ENCODE data around the gene PHYHD1.

The PHYHD1 gene

DNA sequence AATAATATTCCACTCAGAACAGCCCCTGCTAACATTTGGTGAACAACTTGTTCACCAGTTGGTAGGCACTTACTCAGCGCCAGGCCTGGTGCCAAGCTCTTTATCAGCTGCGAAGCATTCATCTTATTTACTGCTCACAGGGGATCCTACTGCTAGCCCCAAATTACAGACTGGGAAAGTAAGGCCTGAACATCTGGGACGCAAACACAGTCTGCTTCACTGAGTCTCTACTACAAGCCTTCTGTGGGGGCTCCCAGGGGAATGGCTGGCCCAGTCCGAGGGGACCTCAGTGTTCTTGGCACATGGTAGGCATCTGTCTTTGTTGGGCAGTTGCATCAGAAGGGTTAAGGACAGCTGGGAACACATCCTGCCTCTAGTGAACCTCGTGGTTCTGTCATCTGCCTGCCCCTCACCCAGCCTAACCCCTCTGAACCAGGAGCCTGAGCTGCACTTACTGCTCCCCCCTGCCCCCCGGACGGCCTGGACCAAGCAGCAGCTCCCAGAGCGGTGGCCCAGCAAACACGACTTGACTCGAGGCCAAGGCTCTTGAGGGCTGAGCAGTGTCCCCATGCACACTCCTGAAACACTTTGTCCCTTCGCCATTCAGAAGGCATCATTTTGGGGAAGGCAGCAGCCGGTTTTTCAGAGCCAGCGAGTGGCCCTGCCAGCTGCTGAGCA lies at the start of gene PHYHD1:
Gene PHYHD1, plus strand, starts transcription at position 602 of the 678 bp plus-strand sequence. CDS start 1,342 bp downstream, outside the sequence.
- DNase-seq: peak; percentile 49

DNA sequence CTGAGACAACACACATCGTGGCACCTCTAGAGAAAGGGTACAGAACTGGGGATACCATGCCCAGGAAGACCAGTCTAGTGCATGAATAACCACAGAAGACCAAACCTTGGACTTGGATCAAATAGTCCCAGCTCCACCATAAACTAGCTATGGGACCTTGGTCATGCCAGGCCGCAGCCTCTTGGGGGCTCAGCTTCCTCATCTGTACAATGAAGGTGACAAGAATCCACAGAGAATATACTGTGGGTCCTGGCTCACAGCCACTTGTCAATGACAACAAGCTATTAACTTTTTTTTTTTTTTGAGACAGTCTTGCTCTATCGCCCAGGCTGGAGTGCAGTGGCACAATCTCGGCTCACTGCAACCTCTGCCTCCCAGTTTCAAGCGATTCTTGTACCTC lies 42.9 kb upstream of the PHYHD1 start:
- DNase-seq: no peak

- DNase-seq: peak; percentile 98
Observed at GRCh38 chr9:128881884-128882676, 38.7 kb upstream of the PHYHD1 start, which contains the start of the genes KYAT1 and LRRC8A. Gene KYAT1 (minus strand): TSS chr9:128881950. CDS start chr9:128845405, 36,545 bp downstream. Gene LRRC8A (plus strand): TSS chr9:128882133. CDS start chr9:128907165, 25,032 bp downstream.

- no peak for DNase-seq
Observed at GRCh38 chr9:128882677-128883603, 37.8 kb upstream of the PHYHD1 start.

DNA sequence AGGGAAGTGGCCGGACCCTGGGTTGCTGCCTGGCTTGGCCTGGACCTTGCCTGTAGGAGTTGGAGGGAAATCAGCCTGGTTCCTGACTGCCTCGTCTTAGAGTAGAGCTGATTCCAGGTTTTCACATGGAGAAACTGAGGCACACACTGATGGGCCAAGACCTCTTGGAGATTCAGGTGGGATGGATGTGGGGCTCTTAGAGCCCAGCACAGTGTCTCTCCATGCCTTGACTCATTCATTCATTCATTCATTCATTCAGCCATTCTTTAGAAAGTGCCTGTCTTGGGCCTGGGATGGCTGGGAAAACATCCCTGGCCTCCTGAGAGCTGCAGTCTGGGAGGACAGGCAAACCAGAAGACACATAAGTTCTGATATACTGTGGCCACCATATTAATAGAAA lies 36.6 kb upstream of the PHYHD1 start:
- no peak for DNase-seq

- DNase-seq: no peak
Observed at GRCh38 chr9:128885376-128885775, 35.4 kb upstream of the PHYHD1 start.

GRCh38 chr9:128885798-128886197 lies 35.0 kb upstream of the PHYHD1 start:
- DNase-seq: no peak

DNA sequence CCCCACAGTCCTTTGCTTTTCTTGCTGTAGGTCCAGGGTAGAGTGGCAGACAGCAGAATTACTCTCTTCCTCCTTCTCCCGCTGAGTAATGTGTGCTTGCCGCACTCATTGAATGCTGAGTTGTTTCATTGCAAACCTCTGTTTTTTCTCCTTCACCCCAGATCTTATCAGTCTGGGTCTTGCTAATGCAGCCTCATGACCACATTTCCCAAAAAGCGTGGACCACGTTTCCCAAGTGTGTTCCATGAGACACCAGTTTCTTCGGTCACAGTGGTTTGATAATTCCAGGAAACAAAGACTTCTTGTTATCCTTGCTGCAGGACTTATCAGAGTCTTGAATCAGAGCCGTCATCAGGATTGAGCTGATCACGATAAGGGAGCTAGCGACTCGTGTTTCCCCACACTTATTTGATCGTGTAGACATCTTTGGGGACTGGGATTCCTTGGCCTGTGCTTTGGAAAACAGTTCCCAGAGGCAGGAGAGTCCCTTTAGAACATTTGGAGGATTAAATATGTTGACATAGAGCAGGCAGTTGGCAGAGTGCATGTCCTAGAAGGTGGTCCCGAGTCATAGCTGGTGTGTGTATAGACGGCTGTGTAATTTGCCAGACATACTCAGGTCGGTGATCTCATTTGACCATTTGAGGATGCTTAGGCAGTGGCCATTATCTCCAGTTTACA lies 34.4 kb upstream of the PHYHD1 start:
- DNase-seq: no peak

- DNase-seq: no peak
Observed at GRCh38 chr9:128887049-128887448, 33.7 kb upstream of the PHYHD1 start.

DNA sequence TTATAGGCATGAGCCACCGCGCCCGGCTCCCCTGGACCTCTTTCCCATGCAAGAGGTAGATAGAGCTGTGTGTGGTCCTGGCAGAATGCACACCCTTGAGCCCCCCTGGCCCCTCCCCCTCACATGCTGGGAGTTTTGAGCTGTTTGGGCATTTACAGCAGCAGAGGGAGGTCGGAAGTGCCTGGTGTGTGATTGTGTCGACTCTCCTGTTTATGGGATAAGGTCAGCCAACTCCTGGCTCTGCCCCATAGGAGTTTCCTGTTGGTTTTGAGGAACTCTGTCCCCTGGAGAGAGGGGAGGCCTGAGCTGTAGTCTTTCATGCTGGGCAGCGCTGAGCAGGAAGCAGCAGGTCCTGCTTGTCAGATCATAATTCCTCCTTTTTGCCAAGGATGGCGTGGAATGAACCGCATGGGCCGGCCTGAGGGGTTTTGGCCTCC lies 32.9 kb upstream of the PHYHD1 start:
- no peak for DNase-seq

GRCh38 chr9:128891321-128892220 lies 29.2 kb upstream of the PHYHD1 start:
- no peak for DNase-seq

- DNase-seq: no peak
Observed at GRCh38 chr9:128892221-128892921, 28.4 kb upstream of the PHYHD1 start.

- no peak for DNase-seq
Observed at GRCh38 chr9:128893354-128893753, 27.4 kb upstream of the PHYHD1 start.

DNA sequence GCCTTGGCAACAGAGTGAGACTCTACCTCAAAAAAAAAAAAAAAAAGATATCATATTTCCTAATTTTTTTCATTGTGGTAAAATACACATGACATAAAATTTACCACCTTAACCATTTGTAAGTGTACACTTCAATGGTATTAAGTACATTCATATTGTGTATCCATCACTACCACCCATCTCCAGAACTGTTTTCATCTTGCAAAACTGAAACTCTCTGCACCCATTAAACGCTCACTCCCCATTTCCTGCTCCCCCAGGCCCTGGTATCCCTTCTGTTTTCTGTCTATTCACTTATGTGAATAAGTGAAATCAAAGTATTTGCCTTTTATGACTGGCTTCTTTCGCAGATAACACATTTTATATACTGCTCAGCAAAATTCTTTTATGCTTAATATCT lies 26.0 kb upstream of the PHYHD1 start:
- no peak for DNase-seq

DNA sequence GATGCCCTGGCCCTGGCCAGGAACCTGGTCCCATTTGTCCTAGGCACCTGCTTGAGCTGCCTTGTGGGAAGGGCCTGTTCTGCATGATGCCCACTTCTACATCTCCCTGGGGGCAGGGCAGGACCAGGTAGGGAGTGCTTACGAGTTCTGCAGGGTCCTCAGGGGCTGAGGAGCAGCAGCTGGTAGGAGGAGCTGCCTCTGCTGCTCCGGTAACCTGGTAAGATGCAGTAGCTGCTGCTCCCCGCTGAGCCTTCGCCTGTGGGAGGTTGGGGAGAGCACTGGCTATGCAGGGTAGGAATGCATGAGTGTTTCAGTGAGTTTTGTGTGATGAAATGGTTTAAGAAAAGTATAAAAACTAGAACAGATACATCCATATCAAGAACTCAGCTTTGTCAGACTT lies 25.2 kb upstream of the PHYHD1 start:
- DNase-seq: no peak

GRCh38 chr9:128898382-128898781 lies 22.4 kb upstream of the PHYHD1 start:
- DNase-seq: no peak

DNA sequence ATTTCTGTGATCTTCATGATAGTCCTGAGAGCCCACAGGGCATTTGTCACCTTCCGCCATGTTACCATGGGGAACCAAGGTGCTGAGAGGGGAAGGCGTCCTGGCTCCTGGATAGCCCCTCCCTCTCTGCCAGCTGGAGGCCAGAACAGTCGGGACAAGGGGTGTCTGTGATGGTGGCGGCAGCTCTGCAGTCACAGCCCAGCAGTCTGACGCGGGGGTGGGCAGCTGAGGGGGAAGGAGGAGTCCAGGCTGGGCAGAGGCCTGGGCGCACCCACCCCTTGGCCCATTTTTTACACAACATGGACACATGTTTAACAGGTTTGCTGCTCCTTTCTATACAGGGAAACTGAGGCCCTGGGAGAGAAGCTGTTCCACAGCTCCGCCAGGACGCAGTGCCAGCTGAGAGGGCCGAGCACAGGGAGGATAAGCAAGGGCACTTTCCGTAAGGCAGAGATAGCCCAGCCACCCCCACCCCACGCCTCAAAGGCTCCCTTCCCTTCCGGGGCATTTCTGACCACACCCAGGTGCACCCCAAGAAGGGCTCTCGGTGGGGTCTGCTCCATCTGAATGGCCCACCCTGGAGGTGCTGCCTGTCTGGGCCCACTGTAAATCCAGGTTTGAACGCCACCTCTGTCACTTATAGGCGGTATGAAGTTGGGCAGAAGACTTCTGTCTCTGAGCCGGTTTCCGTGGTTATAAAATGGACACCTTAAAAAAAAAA lies 21.8 kb upstream of the PHYHD1 start:
- no peak for DNase-seq

GRCh38 chr9:128899566-128900322 lies 21.0 kb upstream of the PHYHD1 start:
- no peak for DNase-seq

DNA sequence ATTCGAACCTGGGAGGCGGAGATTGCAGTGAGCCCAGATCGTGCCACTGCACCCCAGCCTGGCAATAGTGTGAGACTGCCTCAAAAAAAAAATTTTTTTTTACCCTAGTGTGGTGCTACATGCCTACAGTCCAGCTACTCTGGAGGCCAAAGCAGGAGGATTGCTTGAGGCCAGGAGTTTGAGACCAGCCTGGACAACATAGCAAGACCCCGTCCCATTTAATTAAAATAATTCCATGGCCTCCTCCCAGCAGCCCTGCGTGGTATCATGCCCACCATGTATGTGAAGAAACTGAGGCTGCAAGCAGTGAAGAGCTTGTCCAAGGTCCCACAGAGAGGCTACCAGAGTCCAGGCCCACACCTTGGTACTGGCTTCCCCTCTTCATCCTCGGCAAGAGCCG lies 19.4 kb upstream of the PHYHD1 start:
- DNase-seq: no peak
